Stimulated activated CD8-positive, alpha-beta memory T cell treated with anti-CD3 and anti-CD28 coated beads, Interleukin-4, amount 100 ng/mL, for 48 hours (primary cell): Measurements from ENCODE around the gene TMEM218.
"Not testable (repeated sequence)": the region's sequence is repeated elsewhere in the genome, so short reads cannot be mapped to it uniquely, and the experiment has no call there.

Source experiments
- DNase-seq: peaks from one replicate; pipeline ENCODE4 v3.0.0-alpha.2; 2020

TMEM218 gene

GRCh38 chr11:125128450-125128849, 17.0 kb upstream of the TMEM218 start:
- DNase-seq, result no peak

DNA sequence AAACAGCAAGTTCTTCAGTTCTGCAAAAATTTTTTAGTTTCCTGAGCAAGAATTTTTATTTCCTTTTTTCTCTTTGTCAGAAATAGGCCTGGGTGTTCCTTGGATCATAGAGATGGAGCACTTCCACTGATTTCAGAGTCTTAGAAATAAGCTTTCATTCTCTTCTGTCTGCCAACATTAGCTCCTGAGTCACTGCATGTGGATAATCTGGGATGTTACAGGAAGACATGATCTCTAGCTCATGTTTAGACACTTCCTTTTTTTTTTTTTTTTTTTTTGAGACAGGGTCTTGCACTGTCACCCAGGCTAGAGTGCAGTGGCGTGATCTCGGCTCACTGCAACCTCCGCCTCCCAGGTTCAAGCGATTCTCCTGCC, 13.2 kb upstream of the TMEM218 start:
- DNase-seq, result no peak

GRCh38 chr11:125123947-125124617, 12.7 kb upstream of the TMEM218 start:
- peak; percentile 48 for DNase-seq

DNA sequence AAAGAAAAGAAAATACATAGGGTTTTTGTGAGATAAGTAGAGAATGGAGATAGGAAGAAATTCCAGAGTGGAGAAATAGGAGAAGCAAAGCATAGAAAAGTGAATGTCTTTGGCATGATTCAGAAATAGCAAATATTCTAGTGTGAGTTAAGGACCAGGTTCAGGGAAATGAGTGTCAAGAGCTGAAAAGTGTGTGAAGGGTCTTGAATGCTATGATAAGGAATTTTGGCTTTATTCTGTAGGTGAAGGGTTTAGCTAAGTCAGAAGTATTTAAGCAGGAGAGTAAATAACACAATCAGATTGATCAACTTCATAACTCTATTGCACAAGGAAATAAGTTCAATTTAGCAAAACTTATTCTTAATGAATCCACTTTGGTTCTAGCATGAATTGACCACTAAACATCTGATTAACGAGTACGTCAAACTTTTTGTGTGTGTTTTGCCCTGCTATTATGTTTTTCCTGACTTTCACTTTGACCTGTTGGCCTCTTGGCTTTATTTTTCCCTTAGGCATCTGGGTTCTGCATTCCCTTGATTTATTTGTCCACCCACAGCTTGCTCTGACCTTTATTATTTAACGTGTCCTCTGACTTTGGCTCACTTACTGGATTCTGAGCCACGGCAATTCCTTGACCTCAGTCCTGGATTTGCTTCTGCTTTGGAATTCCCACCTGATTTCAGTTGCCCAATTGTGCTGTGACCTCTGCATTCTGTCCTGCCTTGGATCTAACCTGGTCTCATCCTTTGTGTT, 11.9 kb upstream of the TMEM218 start:
- DNase-seq, result no peak

DNA sequence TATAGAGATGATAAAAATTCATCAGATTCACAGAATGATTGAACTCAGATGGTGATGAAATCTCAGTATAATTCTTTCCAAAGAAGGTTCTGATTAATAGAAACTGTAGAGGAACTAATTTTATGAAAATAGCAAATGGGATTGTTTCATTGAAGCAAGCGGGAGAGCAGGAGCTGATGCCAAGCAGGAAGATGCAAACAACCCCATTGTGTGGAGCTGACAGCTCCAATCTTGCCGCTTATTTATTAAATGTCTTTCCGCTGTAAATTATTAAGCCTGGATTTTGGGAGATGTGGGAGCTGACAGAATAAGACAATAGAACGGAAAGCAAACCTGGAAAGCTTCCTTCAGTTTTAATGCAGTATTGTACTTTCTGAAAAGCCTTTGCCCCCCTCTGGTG, 6.0 kb upstream of the TMEM218 start:
- DNase-seq, result no peak

GRCh38 chr11:125114518-125114917, 3.1 kb upstream of the TMEM218 start:
- DNase-seq, result no peak

DNA sequence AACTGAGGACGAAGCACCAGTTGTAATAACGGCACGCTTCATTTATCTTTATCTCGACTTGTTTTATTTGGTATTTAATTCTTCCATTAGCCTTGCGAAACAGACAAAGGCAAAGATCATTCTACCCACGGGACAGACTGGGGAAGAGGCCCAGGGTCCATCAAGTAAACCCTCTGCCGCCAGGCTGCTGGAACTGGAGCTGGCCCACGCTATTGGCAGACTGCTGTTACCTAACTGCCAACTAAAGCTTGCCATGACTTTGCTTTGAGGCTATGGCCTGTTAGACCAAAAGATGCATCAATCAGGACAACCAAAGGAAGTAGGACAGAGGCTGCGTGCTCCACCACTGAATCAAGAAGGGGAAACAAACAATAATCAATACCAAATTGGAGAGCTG, 780 bp upstream of the TMEM218 start:
- no peak for DNase-seq

GRCh38 chr11:125111001-125111342, 454 bp downstream of the TMEM218 start:
- peak; percentile 36 for DNase-seq

GRCh38 chr11:125110506-125110905, 920 bp downstream of the TMEM218 start:
- DNase-seq, result no peak

DNA sequence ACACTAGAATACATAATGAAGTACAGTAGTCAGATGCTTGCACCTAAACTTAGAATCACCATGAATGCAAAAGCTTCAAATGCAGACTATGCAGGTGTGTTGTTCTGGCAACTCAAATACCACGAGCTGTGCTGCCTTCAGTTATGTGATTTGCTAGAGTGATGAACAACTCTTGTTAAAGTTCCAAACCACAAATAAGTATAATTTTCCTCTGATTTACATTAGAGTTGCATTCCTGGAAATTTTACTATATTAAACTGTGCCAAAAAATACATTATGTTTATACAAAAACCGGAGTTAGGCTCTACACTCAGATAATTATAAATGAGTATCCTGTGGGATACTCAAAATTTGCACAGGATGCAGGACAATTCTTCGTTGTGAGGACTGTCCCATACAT, 3.0 kb downstream of the TMEM218 start:
- no peak for DNase-seq

- no peak for DNase-seq
Measured at GRCh38 chr11:125105926-125106325, 5.5 kb downstream of the TMEM218 start.

DNA sequence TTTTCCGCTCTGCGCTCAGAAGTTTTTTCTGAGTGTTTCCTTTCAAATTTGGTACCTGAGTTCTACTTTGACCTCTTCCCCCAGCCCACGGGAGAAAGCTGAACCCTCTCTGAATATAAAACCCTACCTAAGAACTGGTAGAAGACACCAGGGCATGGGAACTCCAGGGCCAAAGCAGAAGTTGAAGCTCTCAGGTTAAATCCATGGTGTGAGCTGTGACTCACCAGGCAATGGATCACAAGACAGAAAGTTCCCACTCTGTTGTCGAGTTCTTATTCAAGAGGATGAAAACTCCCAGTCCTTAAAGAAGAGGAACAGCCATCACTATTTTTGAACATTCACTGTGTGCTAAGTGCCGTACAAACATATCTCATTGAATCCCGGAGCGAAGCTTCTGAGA, 8.9 kb downstream of the TMEM218 start:
- DNase-seq, result no peak

DNA sequence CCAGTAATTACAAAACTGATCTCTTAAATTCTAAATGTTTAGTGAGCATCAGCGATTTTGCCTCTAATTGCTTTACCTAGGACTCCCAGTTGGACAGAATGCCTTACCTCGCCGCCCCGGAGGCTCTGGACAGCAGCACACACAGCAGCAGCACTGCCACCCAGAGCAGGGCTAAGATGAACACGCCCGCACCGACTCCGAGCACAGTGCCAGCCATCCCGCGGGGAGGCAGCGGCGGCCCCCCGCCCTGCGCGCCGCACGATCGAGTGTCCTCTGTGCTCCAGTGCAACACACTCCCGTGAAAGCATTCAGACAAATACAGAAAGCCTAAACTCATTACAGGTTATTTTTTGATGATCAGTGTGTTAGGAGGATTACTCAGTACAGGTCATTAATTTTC, 9.4 kb downstream of the TMEM218 start:
- no peak for DNase-seq

- no peak for DNase-seq
Measured at GRCh38 chr11:125101596-125101995, 9.8 kb downstream of the TMEM218 start.

GRCh38 chr11:125100136-125100535, 11.3 kb downstream of the TMEM218 start:
- DNase-seq, result no peak

DNA sequence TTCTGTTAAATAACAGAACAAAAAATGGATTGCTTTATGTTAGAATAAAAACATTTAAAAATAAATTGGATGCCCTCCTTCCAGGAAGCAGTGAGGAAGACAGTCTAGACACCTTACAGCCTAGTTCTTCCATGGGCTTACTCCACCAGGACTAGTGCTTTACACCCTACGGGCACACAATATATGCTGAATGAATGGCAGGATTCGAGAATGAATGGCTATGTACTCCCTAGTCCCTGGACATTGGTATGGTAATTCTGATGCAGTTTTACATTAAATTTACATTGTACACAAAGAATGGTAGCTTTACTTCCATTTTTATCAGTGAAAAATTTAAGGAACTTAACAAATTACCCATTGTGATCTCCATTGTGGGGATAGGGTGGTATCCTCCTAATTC, 16.7 kb downstream of the TMEM218 start:
- no peak for DNase-seq

DNA sequence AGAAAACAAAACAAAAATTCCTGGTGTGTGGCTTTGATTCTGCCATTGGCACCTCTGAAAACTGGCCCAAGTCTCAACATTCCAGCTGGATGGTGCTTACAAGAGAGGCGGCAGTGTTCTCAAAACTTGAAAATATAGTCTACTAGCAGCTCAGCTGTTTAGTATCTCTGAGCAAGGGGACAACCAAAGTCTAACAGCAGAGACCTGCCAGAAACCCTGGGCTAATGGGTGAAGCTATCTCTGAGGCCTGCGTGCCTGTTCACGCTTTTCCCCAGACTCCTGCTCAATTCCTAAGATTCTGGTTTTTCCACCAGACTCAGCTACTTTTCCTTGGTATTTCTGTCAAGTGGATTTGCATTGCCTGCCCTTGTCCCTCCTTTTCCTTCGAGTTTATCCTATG, 17.9 kb downstream of the TMEM218 start:
- no peak for DNase-seq

- no peak for DNase-seq
Measured at GRCh38 chr11:125092669-125093068, 18.8 kb downstream of the TMEM218 start.

DNA sequence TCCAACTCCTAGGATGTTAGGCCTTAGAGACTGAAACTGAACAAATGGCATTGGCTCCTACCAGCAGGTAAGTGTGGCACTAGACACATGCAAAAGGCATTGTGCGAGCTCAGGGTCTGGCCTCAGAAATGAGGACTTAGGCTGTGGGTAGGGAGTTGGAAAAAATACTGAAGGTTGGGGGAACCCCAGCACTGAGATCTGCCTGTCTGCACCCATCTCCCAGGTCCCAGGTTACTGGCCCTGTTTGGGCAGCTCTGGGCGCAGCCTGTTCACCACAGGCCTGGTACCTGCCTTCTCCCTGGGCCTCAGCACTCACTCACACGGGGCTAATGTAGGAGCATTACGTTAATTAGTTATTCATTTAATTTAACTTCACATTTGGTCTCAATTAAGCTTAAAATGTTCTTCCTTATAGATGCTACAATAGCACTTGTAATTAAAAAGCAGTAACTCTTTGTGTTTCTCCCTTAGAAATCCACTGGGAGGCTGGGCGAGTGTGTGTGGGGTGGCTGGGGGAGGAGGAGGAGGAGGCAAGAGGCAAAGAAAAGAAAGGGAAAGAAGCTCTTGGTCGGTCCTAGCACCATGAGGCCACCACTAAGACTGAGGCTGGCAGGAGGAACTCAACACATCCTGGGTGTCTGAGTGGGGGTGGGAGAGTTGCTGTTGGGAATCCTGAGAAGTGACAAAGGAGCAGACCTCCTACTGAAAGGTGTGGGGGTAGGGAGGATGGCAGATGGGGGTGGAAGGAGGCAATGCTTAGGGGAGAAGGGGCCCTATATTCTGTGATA, 19.4 kb downstream of the TMEM218 start:
- no peak for DNase-seq

GRCh38 chr11:125091247-125091876, 20.1 kb downstream of the TMEM218 start:
- DNase-seq, result no peak

GRCh38 chr11:125090816-125091215, 20.6 kb downstream of the TMEM218 start:
- no peak for DNase-seq

GRCh38 chr11:125090151-125090550, 21.3 kb downstream of the TMEM218 start:
- DNase-seq, result not testable (repeated sequence)

DNA sequence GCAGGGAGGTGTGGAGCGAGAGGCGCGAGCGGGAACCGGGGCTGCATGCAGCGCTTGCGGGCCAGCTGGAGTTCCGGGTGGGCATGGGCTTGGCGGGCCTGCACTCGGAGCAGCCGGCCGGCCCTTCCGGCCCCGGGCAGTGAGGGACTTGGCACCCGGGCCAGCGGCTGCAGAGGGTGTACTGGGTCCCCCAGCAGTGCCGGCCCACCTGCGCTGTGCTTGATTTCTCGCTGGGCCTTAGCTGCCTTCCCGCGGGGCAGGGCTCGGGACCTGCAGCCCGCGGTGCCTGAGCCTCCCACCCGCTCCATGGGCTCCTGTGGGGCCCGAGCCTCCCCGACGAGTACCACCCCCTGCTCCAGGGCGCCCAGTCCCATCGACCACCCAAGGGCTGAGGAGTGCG, 21.9 kb downstream of the TMEM218 start:
- DNase-seq, result not testable (repeated sequence)
